Fibroblast of the aortic adventitia (primary cell): ENCODE measurements around the gene SLC25A10. TPM values are rescaled to one million over a fixed set of nuclear protein-coding genes. Genes with fewer than 3 reads are reported as not detected.
A peak's percentile ranks its signal among the peaks of the same experiment; 100 is the strongest.

Experiments
- DNase-seq: peaks from one replicate; pipeline ENCODE4 v3.0.0-alpha.2; 2010; ENCODE audit warnings: low read depth
- H3K4me3 ChIP-seq: 2 replicates; pipeline ENCODE4 v1.5.1; 2011; ENCODE audit warnings: low read depth, mild to moderate bottlenecking, control low read depth, low read length, moderate library complexity
- total RNA-seq: library from RNA; depleted of rRNA; stranded (reverse); fragments of >200 nt; gene quantifications from 2 replicates; pipeline ENCODE4 v1.2.3, GENCODE V29; 2012; ENCODE audit warnings: low replicate concordance
- TF ChIP-seq, protein P1 (sequence below): IDR thresholded peaks from 2 replicates; pipeline ENCODE4 v1.5.1; 2011; ENCODE audit warnings: mild to moderate bottlenecking, low read length, control low read depth, inconsistent platforms; ENCODE audit not compliant: insufficient read depth

The SLC25A10 gene
- total RNA-seq, 1 donor, result 19.3 TPM

DNA sequence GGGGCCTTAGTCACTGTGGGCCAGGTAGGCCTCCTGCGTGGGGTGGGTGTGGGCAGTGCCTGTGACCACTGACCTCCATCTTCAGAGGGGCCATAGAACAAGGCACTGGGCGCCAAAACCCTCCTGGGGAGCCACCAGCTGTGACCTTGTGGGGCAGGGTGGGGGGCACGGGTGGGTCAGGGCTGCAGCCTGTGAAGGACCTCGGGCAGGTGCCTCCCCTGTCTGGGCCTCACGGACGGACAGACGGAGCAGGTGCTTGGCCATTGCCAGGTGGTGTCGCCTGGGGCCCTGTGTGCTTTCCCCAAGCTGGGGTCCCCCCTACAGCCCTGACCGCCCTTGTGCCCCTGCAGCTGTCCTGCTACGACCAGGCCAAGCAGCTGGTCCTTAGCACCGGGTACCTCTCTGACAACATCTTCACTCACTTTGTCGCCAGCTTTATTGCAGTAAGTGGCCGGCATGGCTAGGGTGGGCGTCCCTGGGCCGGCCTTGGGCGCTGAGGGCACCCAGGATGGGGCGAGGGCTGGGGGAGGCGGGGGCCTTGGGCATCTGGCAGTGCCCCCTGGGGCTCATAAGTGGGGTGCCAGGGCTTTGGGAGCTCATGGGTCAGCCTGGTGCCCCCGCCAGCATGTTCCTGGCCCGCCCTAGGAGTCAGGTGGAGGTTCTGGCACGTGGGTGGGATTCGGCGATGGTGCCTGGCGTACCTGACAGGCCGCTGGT is 5.1 kb downstream of the SLC25A10 start:
- TF ChIP-seq, protein P1, sequence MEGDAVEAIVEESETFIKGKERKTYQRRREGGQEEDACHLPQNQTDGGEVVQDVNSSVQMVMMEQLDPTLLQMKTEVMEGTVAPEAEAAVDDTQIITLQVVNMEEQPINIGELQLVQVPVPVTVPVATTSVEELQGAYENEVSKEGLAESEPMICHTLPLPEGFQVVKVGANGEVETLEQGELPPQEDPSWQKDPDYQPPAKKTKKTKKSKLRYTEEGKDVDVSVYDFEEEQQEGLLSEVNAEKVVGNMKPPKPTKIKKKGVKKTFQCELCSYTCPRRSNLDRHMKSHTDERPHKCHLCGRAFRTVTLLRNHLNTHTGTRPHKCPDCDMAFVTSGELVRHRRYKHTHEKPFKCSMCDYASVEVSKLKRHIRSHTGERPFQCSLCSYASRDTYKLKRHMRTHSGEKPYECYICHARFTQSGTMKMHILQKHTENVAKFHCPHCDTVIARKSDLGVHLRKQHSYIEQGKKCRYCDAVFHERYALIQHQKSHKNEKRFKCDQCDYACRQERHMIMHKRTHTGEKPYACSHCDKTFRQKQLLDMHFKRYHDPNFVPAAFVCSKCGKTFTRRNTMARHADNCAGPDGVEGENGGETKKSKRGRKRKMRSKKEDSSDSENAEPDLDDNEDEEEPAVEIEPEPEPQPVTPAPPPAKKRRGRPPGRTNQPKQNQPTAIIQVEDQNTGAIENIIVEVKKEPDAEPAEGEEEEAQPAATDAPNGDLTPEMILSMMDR, result no peak
- DNase-seq, result no peak
- H3K4me3 ChIP-seq, result no peak overlapping the region

DNA sequence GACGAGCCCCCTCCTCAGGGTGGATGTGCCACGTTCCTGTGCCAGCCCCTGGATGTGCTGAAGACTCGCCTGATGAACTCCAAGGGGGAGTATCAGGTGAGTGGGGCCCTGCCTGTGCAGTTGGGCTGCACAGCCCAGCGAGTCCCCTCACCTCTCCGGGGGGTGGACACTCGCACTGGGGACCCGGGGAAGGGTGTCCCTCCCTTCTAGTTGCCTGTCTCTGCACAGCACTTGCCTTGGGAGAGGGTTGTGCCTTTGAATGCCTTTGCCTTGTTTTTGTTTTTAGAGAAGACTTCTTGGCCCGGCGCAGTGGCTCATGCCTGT is 5.6 kb downstream of the SLC25A10 start:
- H3K4me3 ChIP-seq, result no peak overlapping the region
- TF ChIP-seq, protein P1, result no peak
- DNase-seq, result no peak

DNA sequence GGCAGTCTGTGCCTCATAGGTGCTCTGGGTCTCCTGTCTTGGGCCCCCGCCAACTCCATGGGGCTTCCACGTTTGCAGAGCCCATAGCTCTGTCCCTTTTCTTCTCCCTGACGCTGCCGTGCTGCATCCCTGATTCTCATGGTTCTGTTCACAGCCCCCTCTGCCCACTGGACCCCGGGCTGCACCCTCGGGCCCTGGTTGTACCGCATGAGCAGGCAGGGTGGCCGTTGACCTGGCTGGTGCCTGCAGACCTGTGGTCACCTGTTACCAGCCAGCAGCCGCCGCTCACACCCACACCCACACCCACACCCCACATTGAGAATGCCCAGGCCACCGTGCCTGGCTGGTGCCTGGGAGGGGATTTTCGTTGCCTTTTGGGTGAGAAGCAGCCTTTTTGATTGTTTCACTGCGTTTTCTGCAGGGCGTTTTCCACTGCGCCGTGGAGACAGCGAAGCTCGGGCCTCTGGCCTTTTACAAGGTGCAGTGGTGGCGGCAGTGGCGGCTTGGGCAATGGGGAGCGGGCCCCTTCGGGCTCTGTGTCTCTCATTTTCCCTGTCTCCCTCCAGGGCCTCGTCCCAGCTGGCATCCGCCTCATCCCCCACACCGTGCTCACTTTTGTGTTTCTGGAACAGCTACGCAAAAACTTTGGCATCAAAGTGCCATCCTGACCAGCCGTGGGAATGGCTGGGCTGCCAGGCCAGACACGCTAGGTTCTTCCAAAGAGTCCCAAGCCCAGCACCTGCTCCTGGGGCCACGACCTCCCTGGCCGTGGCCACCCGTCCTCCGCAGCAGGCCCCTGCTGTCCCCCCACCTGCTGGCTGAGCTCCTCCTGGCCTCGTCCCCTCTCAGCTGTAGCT is 7.6 kb downstream of the SLC25A10 start:
- no peak overlapping the region for H3K4me3 ChIP-seq
- TF ChIP-seq, protein P1, result no peak
- DNase-seq, result no peak

DNA sequence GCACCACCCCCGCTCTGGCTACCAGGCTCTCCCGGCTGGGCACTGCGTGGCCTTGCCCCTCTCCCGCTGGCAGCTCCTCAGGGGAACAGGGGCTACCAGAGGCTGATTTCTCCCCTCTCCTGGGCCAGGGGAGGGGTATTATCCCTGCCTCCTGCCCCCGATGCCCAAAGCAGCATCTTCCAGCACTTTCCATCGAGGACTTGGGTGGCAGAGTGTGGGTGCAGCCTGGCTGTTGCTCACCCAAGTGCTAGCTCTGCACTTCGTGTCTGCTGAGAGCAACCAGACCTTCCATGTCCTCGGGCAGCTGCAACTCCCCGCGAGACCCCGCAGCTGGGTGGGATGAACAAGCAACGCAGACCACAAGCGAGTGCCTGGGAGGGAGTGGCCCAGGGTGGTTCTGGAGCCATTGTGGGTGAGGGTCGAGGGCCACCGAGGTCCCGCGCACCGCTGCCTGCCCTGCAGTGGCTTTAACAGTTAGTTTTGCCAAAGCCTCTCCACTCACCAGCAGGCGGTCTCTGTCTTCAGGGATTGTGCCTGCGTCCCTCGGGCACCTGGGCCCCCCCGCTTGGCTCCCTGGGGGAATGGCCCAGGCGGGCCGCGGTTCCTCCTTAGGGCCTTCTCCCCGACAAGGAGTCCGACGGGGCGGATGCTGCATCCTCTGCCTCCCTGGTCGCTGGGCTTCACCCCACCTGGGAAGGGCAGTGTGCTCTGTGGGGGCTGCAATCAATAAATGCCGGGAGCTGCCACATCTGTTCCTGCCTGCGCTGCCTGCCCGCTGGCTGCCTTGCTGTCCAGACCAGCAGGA is 8.4 kb downstream of the SLC25A10 start:
- no peak for DNase-seq
- TF ChIP-seq, protein P1, result no peak
- H3K4me3 ChIP-seq, result no peak overlapping the region

DNA sequence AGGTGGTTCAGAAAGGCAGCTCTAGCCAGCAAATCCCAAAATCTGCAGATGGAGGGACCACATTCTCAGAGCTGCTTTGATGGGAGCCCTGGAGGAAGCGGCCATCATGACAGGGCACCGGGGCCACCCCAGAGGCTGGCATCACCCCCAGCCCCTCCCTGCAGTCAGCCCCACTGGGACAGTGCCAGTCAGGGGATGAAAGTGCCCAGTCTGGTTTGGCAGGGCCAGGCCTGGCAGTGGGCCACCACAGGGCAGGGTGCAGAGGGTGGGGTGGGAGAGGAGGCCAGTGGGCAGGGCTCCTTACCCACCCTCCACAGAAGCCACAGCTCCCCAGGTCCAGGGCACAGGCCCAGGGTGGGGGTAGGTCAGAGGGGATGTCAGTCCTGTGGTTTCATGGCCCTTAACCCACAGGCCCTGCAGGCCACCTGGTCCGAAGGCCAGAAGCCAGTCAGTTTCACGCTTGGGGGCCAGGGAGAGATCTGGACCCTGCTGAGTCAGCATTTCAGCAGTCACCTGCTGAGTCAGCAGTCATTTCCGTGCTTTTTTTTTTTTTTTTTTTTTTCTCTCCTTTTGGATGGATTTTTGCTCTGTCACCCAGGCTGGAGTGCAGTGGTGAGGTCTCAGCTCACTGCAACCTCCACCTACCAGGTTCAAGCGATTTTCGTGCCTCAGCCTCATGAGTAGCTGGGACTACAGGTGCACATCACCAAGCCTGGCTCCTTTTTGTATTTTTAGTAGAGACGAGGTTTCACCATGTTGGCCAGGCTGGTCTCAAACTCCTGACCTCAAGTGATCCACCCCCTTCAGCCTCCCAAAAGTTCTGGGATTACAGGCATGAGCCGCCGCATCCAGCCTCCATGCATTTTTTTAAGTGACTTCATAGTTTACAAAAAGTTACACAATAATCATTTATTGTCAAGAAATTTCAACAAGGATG is 10.4 kb downstream of the SLC25A10 start:
- TF ChIP-seq, protein P1, result no peak
- no peak overlapping the region for H3K4me3 ChIP-seq
- peak; percentile 24 for DNase-seq
